ENCODE measurements around the gene TINAGL1. TPM values are rescaled to one million over a fixed set of nuclear protein-coding genes. Genes with fewer than 3 reads are reported as not detected.

The TINAGL1 gene
- total RNA-seq, 1 experiment from 2014 or later: 2.5 TPM

DNA sequence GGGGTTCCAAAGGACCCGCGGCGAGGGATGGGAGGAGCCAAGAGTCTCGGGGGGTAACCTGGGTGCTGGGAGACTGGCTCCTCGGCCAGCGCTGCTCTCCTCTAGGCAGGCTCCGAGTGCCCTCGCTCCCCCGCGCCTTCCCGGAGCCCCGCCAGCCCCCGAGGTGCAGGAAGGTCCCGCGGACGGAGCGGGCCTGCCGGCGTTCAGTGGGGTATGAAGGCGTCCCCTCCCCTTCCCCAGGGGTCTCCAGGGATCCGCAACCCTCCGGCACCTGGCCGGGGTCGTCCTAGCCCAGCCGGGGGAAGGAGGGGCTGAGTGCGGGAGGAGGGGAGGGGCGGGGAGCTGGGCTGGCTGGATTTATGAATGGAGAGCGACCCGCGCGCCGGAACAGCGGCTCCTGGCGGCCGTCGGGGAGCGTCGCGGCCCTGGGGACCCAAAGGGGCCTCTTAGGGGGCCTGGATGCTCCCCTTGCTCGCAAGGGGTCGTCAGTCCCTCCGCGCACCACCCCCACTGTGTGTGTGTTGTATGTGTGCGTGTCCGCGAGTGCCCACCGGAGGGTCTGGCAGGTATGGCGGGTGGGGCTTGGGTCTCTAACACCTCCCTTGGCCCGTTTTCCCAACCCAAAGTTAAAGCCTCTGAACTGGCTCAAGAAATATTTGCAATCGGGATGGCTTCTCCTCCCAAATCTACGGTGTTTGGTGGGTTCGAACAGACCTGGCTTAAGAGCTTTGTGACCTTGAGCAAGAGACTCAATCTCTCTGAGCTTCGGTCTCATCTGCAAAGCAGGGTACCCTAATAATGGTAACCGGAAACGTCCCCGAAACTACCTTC lies 41.8 kb downstream of the TINAGL1 start:
- Histone ChIP-seq H3K9ac (ENCODE audit: extremely low read depth, insufficient read length, low read length) (no peak overlapping the region), H2BK15ac (ENCODE audit: low read depth, low read length) (no peak overlapping the region)

More for the DNA sequence above, 41.8 kb downstream of the TINAGL1 start:
- Mint-ChIP-seq H3K27ac (no peak overlapping the region), H3K4me1 (peaks cover 15 to 17% of the 10 kb centered on the region in 2 experiments), H3K36me3 (ENCODE audit: insufficient read depth in 1 of 3, low read depth in 3 of 3) (no peaks in the 10 kb centered on the region; a peak in 1 of 7 replicates), H3K4me3 (peak overlapping the region; percentile 50 to 76), H3K9me3 (no peaks in the 10 kb centered on the region), H3K27me3 (ENCODE audit: low read depth) (peaks cover 46% of the 10 kb centered on the region)
- peak; percentile 80 for DNase-seq
- H3K18ac ChIP-seq (ENCODE audit: insufficient read length, low read depth, low read length): no peak overlapping the region
- no peak overlapping the region for H3K14ac ChIP-seq (ENCODE audit: insufficient read depth, low read length)
- H3K79me1 ChIP-seq (ENCODE audit: insufficient read depth, low read depth, low read length, poor library complexity, severe bottlenecking): no peaks in the 10 kb centered on the region
- no peaks in the 10 kb centered on the region for H3K4me1 ChIP-seq (ENCODE audit: insufficient read depth, low read length)
- H2BK120ac ChIP-seq (ENCODE audit: low read depth, low read length, poor library complexity, severe bottlenecking): no peak overlapping the region
- no peak overlapping the region for H3K4ac ChIP-seq (ENCODE audit: low read depth, low read length)
- peaks cover 5% of the 10 kb centered on the region for H3K23me2 ChIP-seq (ENCODE audit: insufficient read length, low read depth, low read length, poor library complexity, severe bottlenecking)
- TF ChIP-seq, protein P1, sequence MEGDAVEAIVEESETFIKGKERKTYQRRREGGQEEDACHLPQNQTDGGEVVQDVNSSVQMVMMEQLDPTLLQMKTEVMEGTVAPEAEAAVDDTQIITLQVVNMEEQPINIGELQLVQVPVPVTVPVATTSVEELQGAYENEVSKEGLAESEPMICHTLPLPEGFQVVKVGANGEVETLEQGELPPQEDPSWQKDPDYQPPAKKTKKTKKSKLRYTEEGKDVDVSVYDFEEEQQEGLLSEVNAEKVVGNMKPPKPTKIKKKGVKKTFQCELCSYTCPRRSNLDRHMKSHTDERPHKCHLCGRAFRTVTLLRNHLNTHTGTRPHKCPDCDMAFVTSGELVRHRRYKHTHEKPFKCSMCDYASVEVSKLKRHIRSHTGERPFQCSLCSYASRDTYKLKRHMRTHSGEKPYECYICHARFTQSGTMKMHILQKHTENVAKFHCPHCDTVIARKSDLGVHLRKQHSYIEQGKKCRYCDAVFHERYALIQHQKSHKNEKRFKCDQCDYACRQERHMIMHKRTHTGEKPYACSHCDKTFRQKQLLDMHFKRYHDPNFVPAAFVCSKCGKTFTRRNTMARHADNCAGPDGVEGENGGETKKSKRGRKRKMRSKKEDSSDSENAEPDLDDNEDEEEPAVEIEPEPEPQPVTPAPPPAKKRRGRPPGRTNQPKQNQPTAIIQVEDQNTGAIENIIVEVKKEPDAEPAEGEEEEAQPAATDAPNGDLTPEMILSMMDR (conservative IDR thresholded peaks at IDR 0.05): peak; percentile 99
- H2BK12ac ChIP-seq (ENCODE audit: insufficient read length, low read depth, low read length): no peak overlapping the region
- H4K8ac ChIP-seq (replicated peaks; ENCODE audit: insufficient read length, low read depth, low read length): no peak overlapping the region
- no peaks in the 10 kb centered on the region for H3K79me2 ChIP-seq (ENCODE audit: insufficient read depth, low read length)
- WGBS (ENCODE audit: extremely low coverage, insufficient read length, low lambda C conversion rate): no CpG with 5 or more reads among the region's 56 CpGs
- H3K23ac ChIP-seq (ENCODE audit: insufficient read length, low read depth, low read length): no peak overlapping the region
- H4K20me1 ChIP-seq (ENCODE audit: control insufficient read depth, insufficient read depth, insufficient read length): peaks cover 2% of the 10 kb centered on the region
- no peak overlapping the region for H2AFZ ChIP-seq (ENCODE audit: low read length)
- no peak overlapping the region for H4K5ac ChIP-seq (ENCODE audit: insufficient read length, low read depth, low read length)
- H3K9me3 ChIP-seq (ENCODE audit: control insufficient read depth, low read depth, low read length): no peaks in the 10 kb centered on the region
- H2BK20ac ChIP-seq (ENCODE audit: low read depth, low read length, poor library complexity, severe bottlenecking): no peak overlapping the region
- H3K27me3 ChIP-seq (ENCODE audit: insufficient read depth, low read length): peaks cover 11% of the 10 kb centered on the region; the same call in 1 of the 2 replicates
- no peak overlapping the region for H2BK5ac ChIP-seq (ENCODE audit: insufficient read length, low read length)
- no peak overlapping the region for H3T11ph ChIP-seq (ENCODE audit: low read length)
- H3K27ac ChIP-seq (ENCODE audit: insufficient read length, low read depth, low read length): no peak overlapping the region
- H2AK5ac ChIP-seq (ENCODE audit: insufficient read length, low read length): no peak overlapping the region
- H3K4me2 ChIP-seq (ENCODE audit: insufficient read depth, insufficient read length, low read length): peak overlapping the region; percentile 50
- H3K56ac ChIP-seq (ENCODE audit: insufficient read length, low read depth, low read length): no peak overlapping the region
- no peak overlapping the region for H4K91ac ChIP-seq (ENCODE audit: insufficient read length, low read depth, low read length)

All from H9 (cell line).